ENCODE measurements around the gene PSMD7.
A peak's percentile ranks its signal among the peaks of the same experiment; 100 is the strongest.

PSMD7 gene

GRCh38 chr16:74296432-74297144 is at the start of gene PSMD7:
Gene PSMD7, plus strand, starts transcription at chr16:74296814. Its CDS starts 101 bp downstream, at chr16:74296915.
- DNase-seq = peak; percentile 32 to 69

- DNase-seq = no peak
Measured at GRCh38 chr16:74249254-74249653, 47.4 kb upstream of the PSMD7 start.

DNA sequence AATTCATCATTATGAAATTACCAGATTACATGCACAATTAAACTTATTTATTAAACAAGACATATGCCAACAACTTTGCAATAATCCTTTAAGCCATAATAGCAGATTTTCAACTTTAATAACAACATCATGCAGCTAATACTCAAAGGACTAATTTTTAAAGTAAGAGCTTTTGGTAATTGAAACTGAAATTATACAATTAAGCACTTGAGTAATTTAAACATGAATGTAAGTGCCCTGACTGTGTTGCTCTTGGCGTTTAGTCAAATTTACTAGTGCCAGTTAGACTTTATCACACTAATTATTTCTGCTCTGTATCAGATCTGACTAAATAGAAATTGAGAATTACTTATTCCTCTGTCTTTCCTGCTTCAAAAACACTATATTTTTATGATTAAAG is 46.8 kb upstream of the PSMD7 start:
- no peak for DNase-seq

DNA sequence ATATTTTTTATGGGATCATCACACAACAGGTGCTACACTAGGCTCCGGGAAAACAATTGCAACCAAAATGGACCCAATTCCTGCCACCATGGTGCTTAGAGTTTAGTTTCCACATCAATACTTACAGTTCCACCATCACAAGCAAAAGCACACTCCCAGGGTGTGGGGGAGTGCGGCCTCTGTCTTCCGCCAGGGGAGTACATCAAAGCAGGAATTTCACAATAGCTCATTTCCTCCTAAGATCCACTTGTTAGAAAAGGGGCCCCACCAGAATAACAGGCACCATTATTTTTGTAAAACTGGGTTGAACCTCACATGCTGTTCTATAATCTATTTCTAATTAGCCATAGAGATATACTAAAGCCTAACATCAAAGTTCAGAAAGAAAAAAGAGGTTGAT is 44.3 kb upstream of the PSMD7 start:
- no peak for DNase-seq

- DNase-seq = no peak
Measured at GRCh38 chr16:74253161-74253938, 43.3 kb upstream of the PSMD7 start.

DNA sequence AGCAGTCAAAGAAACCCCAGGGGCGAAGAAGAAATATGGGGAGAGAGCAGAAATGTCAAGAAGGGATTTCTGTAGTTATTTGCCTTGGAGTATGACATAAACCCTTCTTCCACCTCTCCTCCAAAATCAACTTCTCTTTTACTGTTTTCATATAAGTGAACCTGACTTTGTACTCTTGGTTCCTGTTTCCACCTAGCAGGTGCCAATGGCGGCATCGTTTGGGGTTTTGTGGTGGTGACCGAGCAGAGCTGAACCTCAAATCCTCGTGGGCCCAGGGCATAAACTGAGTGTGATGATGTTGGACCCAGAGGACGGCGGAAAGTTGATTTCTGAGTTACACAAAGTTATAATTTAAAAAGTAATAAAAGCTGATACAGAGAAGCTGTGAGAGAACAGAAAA is 39.6 kb upstream of the PSMD7 start:
- no peak for DNase-seq

DNA sequence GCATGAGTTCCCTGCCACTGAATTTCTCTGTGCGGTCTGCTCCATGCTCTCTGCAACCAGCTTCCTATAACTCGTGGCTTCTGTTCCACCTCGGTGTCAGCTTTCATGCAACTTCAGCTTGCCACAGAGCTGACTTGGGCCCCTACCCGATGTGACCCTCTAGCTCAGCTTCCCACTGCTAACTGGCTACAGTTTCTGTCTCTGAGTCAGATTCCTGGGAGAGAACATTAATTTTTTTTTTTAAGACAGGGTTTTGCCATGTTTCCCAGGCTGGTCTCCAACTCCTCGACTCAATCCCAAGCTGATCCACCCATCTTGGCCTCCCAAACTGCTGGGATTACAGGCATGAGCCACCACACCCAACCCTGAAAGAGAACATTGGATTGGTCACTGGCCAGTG is 35.5 kb upstream of the PSMD7 start:
- no peak for DNase-seq

DNA sequence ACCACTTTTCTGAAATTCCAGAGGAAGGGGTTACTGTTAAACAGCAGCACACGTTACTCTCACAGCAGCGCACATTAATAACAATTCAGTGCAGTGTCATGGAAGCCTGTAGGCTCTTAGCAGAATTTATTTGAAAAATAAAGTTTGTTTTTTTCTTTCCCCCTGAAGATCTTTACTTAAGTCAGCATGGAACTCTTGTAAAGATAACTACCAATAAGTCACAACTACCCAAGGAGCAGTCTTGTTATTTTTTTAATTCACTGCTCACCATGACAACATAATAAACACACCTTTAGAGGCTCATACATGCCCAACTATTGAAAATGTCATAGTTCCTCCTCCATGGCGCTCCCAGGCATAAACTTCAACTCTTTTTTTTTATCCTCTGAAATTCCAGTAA is 31.8 kb upstream of the PSMD7 start:
- no peak for DNase-seq

GRCh38 chr16:74268372-74268782 is 28.2 kb upstream of the PSMD7 start:
- DNase-seq = no peak

DNA sequence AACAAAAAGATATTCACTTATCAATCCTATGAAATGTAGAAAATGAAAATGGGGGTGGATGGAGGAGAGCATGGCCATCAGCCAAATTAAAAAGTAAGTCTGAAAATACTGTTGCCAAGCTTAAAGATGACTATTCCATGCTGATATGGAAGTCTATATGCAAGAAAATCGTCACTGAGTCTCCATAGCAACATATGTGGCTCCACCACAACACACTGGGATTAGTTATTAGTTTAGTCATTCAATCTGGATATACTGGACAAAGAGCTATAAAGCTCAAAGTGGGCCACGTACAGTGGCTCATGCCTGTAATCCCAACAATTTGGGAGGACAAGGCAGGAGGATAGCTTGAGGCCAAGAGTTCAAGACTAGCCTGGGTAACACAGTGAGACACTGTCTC is 24.7 kb upstream of the PSMD7 start:
- no peak for DNase-seq

DNA sequence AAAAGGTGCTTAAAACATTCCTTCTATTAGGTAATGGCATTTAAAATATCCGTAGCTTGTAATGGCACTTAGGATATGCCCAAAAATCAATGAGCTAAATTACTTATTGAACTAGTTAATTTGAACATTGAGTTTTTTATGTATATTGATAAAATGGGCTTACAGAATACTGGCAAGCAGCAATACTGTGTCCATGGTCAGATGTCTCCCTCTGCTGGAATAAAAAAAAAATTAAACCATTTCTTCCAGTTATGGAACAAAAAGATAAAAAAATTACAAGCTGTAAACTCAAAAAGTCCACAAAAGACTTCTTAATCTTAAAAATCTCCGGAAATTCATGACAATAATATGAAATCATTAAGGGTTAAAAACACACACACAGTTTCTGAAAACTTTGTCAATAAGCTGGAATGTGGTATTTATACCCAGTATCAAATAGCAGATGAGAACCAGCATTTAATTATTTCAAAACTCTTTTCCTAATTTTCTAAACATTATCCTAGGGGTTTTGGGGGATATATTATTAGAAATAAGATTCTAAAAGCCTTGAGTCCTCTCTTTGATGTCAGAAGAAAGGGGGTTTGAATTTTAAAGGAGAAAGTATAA is 21.5 kb upstream of the PSMD7 start:
- DNase-seq = no peak

- no peak for DNase-seq
Measured at GRCh38 chr16:74275711-74276110, 20.9 kb upstream of the PSMD7 start.

- no peak for DNase-seq
Measured at GRCh38 chr16:74277974-74278373, 18.6 kb upstream of the PSMD7 start.

- DNase-seq = no peak
Measured at GRCh38 chr16:74279266-74279665, 17.3 kb upstream of the PSMD7 start.

DNA sequence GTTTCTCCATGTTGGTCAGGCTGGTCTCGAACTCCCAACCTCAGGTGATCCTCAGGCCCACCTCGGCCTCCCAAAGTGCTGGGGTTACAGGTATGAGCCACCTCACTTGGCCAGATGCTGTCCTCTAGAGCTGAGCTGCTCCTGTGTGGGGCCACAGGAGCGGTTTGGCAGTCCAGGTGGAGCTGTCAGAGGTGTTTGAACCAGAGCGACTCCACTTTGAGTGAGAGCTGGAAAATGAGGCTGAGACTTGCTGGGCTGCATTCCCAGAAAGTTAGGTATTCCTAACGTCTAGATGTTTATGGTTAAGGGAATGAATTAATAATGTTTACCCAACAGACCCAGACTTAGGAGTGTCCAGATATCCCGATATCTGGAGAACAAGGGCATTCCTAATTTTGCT is 16.8 kb upstream of the PSMD7 start:
- DNase-seq = no peak

DNA sequence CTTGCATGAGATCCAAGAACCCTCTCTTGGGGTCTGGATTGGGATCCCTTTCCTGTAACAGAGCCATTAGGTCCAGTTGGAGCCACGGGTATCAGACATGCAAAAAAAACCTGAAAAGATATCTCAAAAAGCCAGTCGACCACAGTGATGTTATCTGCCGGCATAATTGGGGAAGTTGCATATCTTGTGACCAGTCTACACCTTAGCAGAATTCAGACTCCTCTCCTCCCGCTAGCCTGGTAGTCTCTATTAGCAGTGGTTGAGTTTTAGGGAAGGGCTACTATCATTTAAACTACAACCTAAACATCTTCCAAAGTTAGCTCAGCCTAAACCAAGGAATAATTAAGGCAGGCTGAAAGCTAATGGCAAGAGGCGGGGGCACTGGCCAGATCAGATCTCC is 16.2 kb upstream of the PSMD7 start:
- no peak for DNase-seq

DNA sequence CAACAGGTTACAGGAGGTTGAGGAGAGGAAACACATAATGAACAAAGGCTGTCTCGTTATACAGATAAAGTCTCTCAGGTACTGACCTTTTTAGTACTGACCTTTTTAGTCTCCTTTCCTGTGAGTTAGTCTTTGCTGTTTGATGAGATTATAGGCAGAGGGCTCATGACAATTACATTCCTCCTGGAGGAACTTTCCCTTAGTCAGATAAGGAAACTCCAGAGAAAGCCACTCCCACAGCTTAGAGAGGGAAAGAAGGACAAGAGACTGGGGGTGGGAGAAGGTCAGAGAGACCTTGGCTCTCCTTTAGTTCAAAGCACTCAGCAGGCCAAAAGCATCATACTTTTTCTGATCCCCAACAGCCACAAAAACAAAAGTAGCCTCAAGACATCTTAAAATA is 15.3 kb upstream of the PSMD7 start:
- no peak for DNase-seq

DNA sequence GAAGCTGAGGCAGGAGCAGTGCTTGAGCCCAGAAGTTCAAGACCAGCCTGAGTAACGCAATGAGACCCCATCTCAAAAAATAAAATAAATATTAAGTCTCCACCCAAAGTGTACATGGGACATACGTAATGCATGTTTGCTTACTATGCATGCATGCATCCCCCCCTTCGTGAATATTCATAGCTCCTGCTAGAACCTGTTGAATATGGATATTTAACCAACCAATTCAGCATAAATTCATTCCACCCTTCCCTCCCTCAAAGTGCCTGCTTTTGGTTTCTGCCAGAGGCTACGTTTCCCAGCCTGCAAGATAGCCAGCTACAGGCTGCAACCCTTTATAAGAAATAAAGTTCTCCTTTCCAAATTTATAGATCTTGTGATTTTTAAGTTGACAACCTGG is 12.9 kb upstream of the PSMD7 start:
- no peak for DNase-seq

DNA sequence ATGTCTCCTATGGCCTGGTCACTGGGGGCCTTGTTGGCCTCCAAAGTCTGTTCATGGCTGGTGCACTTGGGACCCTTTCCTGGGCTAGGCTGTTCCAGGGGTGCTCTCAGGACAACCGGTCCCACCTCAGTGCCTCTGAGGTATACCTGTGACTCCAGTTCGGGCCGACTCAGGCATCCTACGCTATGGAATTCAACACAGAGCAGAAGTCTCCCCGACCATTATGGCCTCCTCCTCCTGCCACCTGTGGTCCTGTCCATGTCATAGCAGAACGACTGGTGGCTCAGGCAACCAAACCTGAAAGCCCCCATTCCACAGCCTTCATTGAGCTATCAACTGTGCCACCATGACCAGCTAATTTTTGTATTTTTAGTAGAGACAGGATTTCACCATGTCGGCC is 8.5 kb upstream of the PSMD7 start:
- DNase-seq = no peak

- DNase-seq = no peak
Measured at GRCh38 chr16:74290356-74290755, 6.3 kb upstream of the PSMD7 start.

DNA sequence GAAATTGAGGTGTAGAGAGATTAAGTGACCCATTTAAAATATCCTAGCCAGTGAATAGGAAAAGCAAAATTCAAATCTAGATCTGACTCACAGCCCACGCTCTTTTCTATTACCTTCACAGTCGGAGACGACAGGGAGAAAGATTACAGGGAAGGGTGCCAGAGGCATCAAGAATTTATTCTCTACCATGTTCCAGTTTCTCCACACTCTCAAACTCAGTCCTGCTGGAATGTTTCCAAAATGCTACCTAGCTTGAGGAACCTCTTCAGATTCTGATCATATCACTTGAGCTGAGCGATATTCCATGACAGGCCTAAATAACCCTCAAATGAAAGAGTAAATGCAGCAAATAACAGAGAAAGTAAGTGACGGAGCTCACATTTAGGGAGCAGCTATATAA is 5.4 kb upstream of the PSMD7 start:
- DNase-seq = no peak

DNA sequence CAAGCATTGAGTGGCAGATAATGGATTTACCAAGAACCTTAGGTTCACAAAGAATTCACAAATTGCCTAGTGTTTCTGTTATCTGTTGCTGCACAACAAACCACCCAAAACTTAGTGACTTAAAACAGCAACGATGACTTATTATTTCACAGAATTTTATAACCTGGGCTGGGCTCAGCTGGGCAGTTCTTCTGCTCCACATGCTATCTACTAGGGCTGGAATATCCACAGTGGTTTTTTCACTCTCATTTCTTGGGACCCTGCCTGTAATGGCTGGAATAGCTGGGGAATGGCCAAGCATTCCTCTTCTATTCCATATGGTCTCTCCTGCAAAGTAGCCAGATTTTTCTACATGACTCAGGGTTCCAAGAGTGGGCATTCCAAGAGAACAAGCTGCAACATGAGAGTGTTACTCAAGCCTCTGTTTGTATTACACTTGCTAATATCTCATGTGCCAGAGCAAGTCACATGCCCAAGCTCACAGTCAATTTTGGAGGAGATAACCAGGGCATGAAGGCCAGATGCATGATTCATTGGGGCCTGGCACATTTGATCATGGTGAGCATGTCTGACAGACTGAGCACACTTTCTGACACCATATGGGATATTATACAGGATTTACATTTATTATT is 4.9 kb upstream of the PSMD7 start:
- DNase-seq = no peak

DNA sequence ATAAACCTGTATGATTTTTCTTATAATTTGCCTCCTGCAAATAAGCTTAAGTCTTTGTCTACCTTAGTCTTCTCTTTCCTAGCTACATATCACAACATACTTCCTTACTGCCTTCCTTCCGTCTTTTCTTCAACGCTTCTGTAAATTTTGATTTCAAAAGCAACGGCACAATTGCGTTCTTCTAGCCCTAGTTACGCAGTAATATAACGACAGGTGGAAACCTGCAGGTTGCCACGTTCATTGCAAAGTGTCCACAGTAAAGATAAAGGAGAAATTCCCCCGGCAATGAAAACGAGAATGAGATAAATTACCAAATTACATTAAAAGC is 546 bp upstream of the PSMD7 start:
- DNase-seq = no peak

- no peak for DNase-seq
Measured at GRCh38 chr16:74297145-74297665, 591 bp downstream of the PSMD7 start.

Measured in NCI-H187 (cell line).